CD4-positive, alpha-beta T cell treated with Interleukin-6 for 4 hours (primary cell): Measurements from ENCODE around the gene C17orf67.

Experiments used
- DNase-seq: peaks from one replicate; pipeline ENCODE4 v3.0.0-alpha.2; 2020; ENCODE audit warnings: mixed read lengths

The C17orf67 gene

GRCh38 chr17:56832446-56832845, 1.3 kb downstream of the C17orf67 start:
- DNase-seq, result no peak

- DNase-seq, result no peak
Measured at GRCh38 chr17:56831369-56832095, 2.2 kb downstream of the C17orf67 start.

- DNase-seq, result no peak
Measured at GRCh38 chr17:56830726-56831368, 2.9 kb downstream of the C17orf67 start.

GRCh38 chr17:56826611-56827414, 6.9 kb downstream of the C17orf67 start:
- no peak for DNase-seq

- DNase-seq, result no peak
Measured at GRCh38 chr17:56824503-56824902, 9.2 kb downstream of the C17orf67 start.

- DNase-seq, result no peak
Measured at GRCh38 chr17:56823848-56824247, 9.9 kb downstream of the C17orf67 start.

GRCh38 chr17:56822725-56823124, 11.0 kb downstream of the C17orf67 start:
- DNase-seq, result no peak

- DNase-seq, result no peak
Measured at GRCh38 chr17:56821847-56822534, 11.7 kb downstream of the C17orf67 start.

- no peak for DNase-seq
Measured at GRCh38 chr17:56820207-56820606, 13.5 kb downstream of the C17orf67 start.

GRCh38 chr17:56819431-56820145, 14.1 kb downstream of the C17orf67 start:
- peak; percentile 76 for DNase-seq

GRCh38 chr17:56819030-56819429, 14.7 kb downstream of the C17orf67 start:
- no peak for DNase-seq

- DNase-seq, result no peak
Measured at GRCh38 chr17:56817066-56817465, 16.7 kb downstream of the C17orf67 start.

GRCh38 chr17:56815711-56816110, 18.0 kb downstream of the C17orf67 start:
- DNase-seq, result no peak

GRCh38 chr17:56812901-56813388, 20.8 kb downstream of the C17orf67 start:
- no peak for DNase-seq

GRCh38 chr17:56810891-56811775, 22.6 kb downstream of the C17orf67 start:
- no peak for DNase-seq

- DNase-seq, result no peak
Measured at GRCh38 chr17:56810343-56810742, 23.4 kb downstream of the C17orf67 start.

GRCh38 chr17:56809820-56810179, 23.9 kb downstream of the C17orf67 start:
- DNase-seq, result no peak

GRCh38 chr17:56809106-56809819, 24.5 kb downstream of the C17orf67 start:
- no peak for DNase-seq

- DNase-seq, result no peak
Measured at GRCh38 chr17:56808503-56808902, 25.2 kb downstream of the C17orf67 start.

- DNase-seq, result no peak
Measured at GRCh38 chr17:56807723-56808122, 26.0 kb downstream of the C17orf67 start.

- no peak for DNase-seq
Measured at GRCh38 chr17:56806949-56807348, 26.8 kb downstream of the C17orf67 start.
